Measurements from ENCODE around the gene PIP5KL1. TPM values are rescaled to one million over a fixed set of nuclear protein-coding genes. Genes with fewer than 3 reads are reported as not detected.
A peak's percentile ranks its signal among the peaks of the same experiment; 100 is the strongest.

PIP5KL1 gene
- total and polyA plus RNA-seq, 2 experiments from 2014 or later = 0.89 to 3.4 TPM

GRCh38 chr9:127955294-127956015, 24.9 kb upstream of the PIP5KL1 start:
- no peaks in the 10 kb centered on the region for H3K36me3 ChIP-seq
- no peaks in the 10 kb centered on the region for H3K27me3 ChIP-seq
- no peak for TF ChIP-seq CTCF (IDR thresholded peaks at IDR 0.05; ENCODE audit: low read depth, low read length)
- no peak for DNase-seq (ENCODE audit: low read depth in 1 of 2, low spot score in 1 of 2)
- H3K4me3 ChIP-seq = no peak overlapping the region
- peak overlapping the region; percentile 17 for H3K27ac ChIP-seq
- no peaks in the 10 kb centered on the region for H3K9me3 ChIP-seq (ENCODE audit: low read depth)
- peaks cover 8% of the 10 kb centered on the region for H3K4me1 ChIP-seq (ENCODE audit: low read depth)

GRCh38 chr9:127954831-127955293, 24.3 kb upstream of the PIP5KL1 start:
- no peaks in the 10 kb centered on the region for H3K9me3 ChIP-seq (ENCODE audit: low read depth)
- H3K27ac ChIP-seq = no peak overlapping the region
- peaks cover 6% of the 10 kb centered on the region for H3K4me1 ChIP-seq (ENCODE audit: low read depth)
- no peak for DNase-seq (ENCODE audit: low read depth in 1 of 2, low spot score in 1 of 2)
- H3K36me3 ChIP-seq = no peaks in the 10 kb centered on the region
- no peak for TF ChIP-seq CTCF (IDR thresholded peaks at IDR 0.05; ENCODE audit: low read depth, low read length)
- no peak overlapping the region for H3K4me3 ChIP-seq
- no peaks in the 10 kb centered on the region for H3K27me3 ChIP-seq

DNA sequence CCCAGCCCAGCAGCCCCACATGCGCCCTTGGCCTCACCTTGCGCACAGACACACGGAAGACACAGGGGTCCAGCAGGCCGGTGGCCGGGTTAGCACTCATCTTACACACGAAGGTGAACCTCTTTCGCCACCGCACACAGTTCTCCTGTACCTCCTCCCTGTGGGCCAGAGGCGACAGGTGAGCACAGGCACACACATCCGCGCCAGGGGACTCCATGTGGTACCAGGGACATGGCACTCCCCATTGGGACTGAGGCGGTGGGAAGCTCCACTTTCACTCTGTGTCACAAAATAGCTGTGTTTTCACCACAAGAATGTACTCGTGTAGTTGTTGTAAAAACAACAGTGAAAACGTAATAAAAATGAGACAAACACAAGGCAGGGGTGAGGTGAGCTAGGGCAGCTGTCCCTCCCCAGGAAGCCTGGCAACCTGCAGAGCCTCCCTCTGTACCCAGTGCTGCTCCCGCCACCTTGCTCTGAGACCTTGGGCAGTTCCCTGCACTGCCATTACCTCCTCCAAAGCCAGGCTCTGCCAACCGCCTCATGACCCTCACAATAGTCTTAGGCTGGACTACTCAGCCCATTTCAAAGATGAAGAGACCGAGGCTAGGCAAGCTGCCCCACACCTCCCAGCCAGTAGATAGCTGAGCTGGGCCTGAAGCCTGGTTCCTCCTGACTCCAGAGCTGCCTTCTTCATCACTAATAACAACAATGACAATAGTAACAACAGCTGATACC, 23.4 kb upstream of the PIP5KL1 start:
- TF ChIP-seq CTCF (IDR thresholded peaks at IDR 0.05; ENCODE audit: low read depth, low read length) = no peak
- peaks cover 6% of the 10 kb centered on the region for H3K4me1 ChIP-seq (ENCODE audit: low read depth)

GRCh38 chr9:127953154-127953553, 22.6 kb upstream of the PIP5KL1 start:
- H3K9me3 ChIP-seq (ENCODE audit: low read depth) = no peaks in the 10 kb centered on the region
- no peaks in the 10 kb centered on the region for H3K27me3 ChIP-seq
- H3K4me1 ChIP-seq (ENCODE audit: low read depth) = peaks cover 6% of the 10 kb centered on the region
- no peaks in the 10 kb centered on the region for H3K36me3 ChIP-seq
- H3K4me3 ChIP-seq = no peak overlapping the region
- DNase-seq (ENCODE audit: low read depth in 1 of 2, low spot score in 1 of 2) = no peak
- no peak overlapping the region for H3K27ac ChIP-seq
- TF ChIP-seq CTCF (IDR thresholded peaks at IDR 0.05; ENCODE audit: low read depth, low read length) = no peak

More for the DNA sequence above, 23.4 kb upstream of the PIP5KL1 start:
- Histone ChIP-seq H3K9me3 (ENCODE audit: low read depth) (no peaks in the 10 kb centered on the region), H3K27ac (no peak overlapping the region), H3K36me3 (no peaks in the 10 kb centered on the region), H3K4me3 (no peak overlapping the region), H3K27me3 (no peaks in the 10 kb centered on the region)
- DNase-seq (ENCODE audit: low read depth in 1 of 2, low spot score in 1 of 2) = no peak

DNA sequence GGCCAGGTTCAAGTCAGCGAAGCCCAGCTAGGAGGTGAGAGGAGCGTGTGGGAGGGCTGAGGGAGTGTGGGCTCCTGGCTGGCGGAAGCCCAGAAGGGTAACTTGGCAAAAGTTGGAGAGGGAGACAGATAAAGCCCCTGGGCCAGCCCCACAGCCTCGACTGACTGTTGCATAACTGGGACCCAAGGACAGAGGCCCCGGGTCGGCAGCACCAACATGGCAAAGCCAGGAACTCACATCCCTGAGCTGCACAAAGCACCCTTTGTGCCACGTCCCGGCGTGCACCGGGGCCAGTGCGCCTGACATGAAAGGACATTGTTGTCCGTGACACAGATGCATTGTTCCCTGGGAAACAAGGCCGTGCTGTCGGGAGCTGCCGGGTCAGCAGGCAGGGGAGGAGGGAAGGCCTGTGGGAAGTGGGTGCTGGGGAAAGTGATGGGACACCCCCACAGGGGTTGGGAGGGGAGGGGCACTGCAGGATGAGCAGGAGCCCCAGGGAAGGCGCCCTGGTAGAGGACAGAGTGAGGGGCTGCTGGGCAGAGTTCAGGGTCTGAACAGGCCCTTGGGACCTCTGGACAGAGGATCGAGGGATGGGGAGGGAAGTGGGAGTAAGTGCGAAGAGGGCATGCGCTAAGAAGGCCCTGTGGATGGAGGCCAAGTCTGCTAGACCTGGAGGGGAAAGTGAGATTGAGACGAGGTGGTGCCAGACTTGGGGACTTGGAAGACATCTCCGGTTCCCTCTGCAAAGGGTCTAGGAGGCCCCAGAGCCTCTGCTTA, 20.1 kb upstream of the PIP5KL1 start:
- Histone ChIP-seq H3K4me1 (ENCODE audit: low read depth) (peaks cover 2% of the 10 kb centered on the region), H3K27me3 (no peaks in the 10 kb centered on the region), H3K4me3 (no peak overlapping the region), H3K27ac (no peak overlapping the region), H3K9me3 (ENCODE audit: low read depth) (no peaks in the 10 kb centered on the region), H3K36me3 (no peaks in the 10 kb centered on the region)
- no peak for TF ChIP-seq CTCF (IDR thresholded peaks at IDR 0.05; ENCODE audit: low read depth, low read length)
- DNase-seq (ENCODE audit: low read depth in 1 of 2, low spot score in 1 of 2) = peak in 1 of 2 donors; percentile 46

All from cardiac muscle cell (in vitro differentiated cells and primary cell).